ENCODE measurements around the gene C16orf89. TPM values are rescaled to one million over a fixed set of nuclear protein-coding genes. Genes with fewer than 3 reads are reported as not detected.

The C16orf89 gene
- total and polyA plus RNA-seq, 10 of the 15 experiments (the other 5 are each of a cell fraction or from before 2014, with no cell fraction given) = not detected

GRCh38 chr16:5033256-5034166 is 32.2 kb downstream of the C16orf89 start, which contains the start of gene NAGPA:
Gene NAGPA, minus strand, starts transcription at chr16:5033935. Its CDS starts 21 bp downstream, at chr16:5033914.
- ChIA-PET POLR2A (interaction anchor here (1.0 kb wide), 1 partner anchor 11 kb away, joined by 3 read pairs; no protein-coding TSS in a partner anchor), CTCF (interaction anchor here (1.4 kb wide), 1 partner anchor 41 kb away, joined by 4 read pairs; no protein-coding TSS in a partner anchor), RAD21 (ENCODE audit: unreplicated experiment) (no interaction called here), SMC1A (ENCODE audit: uncharacterized antibody, unreplicated experiment) (interaction anchor here (1.4 kb wide), 1 partner anchor 58 kb away, joined by 3 read pairs; no protein-coding TSS in a partner anchor)
- no peaks in the 10 kb centered on the region for H4K20me1 ChIP-seq (ENCODE audit: control insufficient read depth, insufficient read depth)
- in situ Hi-C loops (cut with MboI) (no loop called here), intact Hi-C loops (cut with micrococcal nuclease; ENCODE audit: unreplicated experiment) (no loop called here)
- peak within 1 kb of the TSS; percentile 95 for H2AFZ ChIP-seq (ENCODE audit: control insufficient read depth, low read depth, low read length)
- H3K27ac ChIP-seq (ENCODE audit: control insufficient read depth, insufficient read depth) = no peak within 1 kb of the TSS
- H3K79me2 ChIP-seq (ENCODE audit: control insufficient read depth, insufficient read depth, low read length) = no peaks in the 10 kb centered on the region
- WGBS (ENCODE audit: insufficient coverage, insufficient replicate concordance, low lambda C conversion rate, missing lambda C conversion rate) = under 1% methylated on average over 77 of the region's 104 CpGs
- H3K4me2 ChIP-seq (ENCODE audit: control insufficient read depth, insufficient read depth) = peak within 1 kb of the TSS; percentile 98
- H3K4me1 ChIP-seq (ENCODE audit: control insufficient read depth, insufficient read depth, low read length) = peaks cover 12% of the 10 kb centered on the region
- BruUV-seq (replicated peaks) = no TSS peak
- H3K9me3 ChIP-seq (replicated peaks; ENCODE audit: control insufficient read depth, insufficient read depth, low read length) = no peaks in the 10 kb centered on the region
- FAIRE-seq = peak; percentile 89
- H3K27me3 ChIP-seq (replicated peaks in 1 of 2; ENCODE audit: control insufficient read depth in 2 of 2, insufficient read depth in 2 of 2, low read length in 1 of 2) = no peaks in the 10 kb centered on the region
- ATAC-seq = peak; percentile 98
- peak within 1 kb of the TSS; percentile 70 for H3K9ac ChIP-seq (ENCODE audit: control insufficient read depth, insufficient read depth, low read length)
- DNase-seq (ENCODE audit: low read depth, low spot score) = no peak
- no peaks in the 10 kb centered on the region for H3K36me3 ChIP-seq (ENCODE audit: control insufficient read depth in 2 of 2, insufficient read depth in 2 of 2, low read length in 1 of 2)
- peak within 1 kb of the TSS; percentile 84 for H3K4me3 ChIP-seq
- TF ChIP-seq, protein P1, sequence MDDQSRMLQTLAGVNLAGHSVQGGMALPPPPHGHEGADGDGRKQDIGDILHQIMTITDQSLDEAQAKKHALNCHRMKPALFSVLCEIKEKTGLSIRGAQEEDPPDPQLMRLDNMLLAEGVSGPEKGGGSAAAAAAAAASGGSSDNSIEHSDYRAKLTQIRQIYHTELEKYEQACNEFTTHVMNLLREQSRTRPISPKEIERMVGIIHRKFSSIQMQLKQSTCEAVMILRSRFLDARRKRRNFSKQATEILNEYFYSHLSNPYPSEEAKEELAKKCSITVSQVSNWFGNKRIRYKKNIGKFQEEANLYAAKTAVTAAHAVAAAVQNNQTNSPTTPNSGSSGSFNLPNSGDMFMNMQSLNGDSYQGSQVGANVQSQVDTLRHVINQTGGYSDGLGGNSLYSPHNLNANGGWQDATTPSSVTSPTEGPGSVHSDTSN (IDR thresholded peaks at IDR 0.05; ENCODE audit: insufficient replicate concordance, low read depth, low read length) = peak; percentile 57
- TF ChIP-seq EED (IDR thresholded peaks at IDR 0.05; ENCODE audit: low read depth) (0 out of 2 replicates have a peak, but pooled peaks have one; percentile 29), STAT3 (IDR thresholded peaks at IDR 0.05; ENCODE audit: low read depth, low read length) (no peak), RUNX3 (IDR thresholded peaks at IDR 0.05; ENCODE audit: low read length) (peak; percentile 44; the same call in 1 of the 2 replicates), NR2C1 (IDR thresholded peaks at IDR 0.05) (peak; percentile 72), SMAD5 (IDR thresholded peaks at IDR 0.05; ENCODE audit: low read depth) (no peak), CBX3 (IDR thresholded peaks at IDR 0.05; ENCODE audit: borderline replicate concordance, low read depth) (no peak), IKZF1 (conservative IDR thresholded peaks at IDR 0.05) (peak; percentile 86), MEF2B (IDR thresholded peaks at IDR 0.05; ENCODE audit: partially characterized antibody, poor library complexity, severe bottlenecking) (peak; percentile 73), POLR2A (IDR thresholded peaks at IDR 0.05; ENCODE audit: low read depth, low read length) (peak; percentile 77), E2F8 (IDR thresholded peaks at IDR 0.05; ENCODE audit: low read depth, partially characterized antibody) (no peak)
- TF ChIP-seq, protein P2, sequence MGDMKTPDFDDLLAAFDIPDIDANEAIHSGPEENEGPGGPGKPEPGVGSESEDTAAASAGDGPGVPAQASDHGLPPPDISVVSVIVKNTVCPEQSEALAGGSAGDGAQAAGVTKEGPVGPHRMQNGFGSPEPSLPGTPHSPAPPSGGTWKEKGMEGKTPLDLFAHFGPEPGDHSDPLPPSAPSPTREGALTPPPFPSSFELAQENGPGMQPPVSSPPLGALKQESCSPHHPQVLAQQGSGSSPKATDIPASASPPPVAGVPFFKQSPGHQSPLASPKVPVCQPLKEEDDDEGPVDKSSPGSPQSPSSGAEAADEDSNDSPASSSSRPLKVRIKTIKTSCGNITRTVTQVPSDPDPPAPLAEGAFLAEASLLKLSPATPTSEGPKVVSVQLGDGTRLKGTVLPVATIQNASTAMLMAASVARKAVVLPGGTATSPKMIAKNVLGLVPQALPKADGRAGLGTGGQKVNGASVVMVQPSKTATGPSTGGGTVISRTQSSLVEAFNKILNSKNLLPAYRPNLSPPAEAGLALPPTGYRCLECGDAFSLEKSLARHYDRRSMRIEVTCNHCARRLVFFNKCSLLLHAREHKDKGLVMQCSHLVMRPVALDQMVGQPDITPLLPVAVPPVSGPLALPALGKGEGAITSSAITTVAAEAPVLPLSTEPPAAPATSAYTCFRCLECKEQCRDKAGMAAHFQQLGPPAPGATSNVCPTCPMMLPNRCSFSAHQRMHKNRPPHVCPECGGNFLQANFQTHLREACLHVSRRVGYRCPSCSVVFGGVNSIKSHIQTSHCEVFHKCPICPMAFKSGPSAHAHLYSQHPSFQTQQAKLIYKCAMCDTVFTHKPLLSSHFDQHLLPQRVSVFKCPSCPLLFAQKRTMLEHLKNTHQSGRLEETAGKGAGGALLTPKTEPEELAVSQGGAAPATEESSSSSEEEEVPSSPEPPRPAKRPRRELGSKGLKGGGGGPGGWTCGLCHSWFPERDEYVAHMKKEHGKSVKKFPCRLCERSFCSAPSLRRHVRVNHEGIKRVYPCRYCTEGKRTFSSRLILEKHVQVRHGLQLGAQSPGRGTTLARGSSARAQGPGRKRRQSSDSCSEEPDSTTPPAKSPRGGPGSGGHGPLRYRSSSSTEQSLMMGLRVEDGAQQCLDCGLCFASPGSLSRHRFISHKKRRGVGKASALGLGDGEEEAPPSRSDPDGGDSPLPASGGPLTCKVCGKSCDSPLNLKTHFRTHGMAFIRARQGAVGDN (IDR thresholded peaks at IDR 0.05) = no peak
- TF ChIP-seq, protein P3, sequence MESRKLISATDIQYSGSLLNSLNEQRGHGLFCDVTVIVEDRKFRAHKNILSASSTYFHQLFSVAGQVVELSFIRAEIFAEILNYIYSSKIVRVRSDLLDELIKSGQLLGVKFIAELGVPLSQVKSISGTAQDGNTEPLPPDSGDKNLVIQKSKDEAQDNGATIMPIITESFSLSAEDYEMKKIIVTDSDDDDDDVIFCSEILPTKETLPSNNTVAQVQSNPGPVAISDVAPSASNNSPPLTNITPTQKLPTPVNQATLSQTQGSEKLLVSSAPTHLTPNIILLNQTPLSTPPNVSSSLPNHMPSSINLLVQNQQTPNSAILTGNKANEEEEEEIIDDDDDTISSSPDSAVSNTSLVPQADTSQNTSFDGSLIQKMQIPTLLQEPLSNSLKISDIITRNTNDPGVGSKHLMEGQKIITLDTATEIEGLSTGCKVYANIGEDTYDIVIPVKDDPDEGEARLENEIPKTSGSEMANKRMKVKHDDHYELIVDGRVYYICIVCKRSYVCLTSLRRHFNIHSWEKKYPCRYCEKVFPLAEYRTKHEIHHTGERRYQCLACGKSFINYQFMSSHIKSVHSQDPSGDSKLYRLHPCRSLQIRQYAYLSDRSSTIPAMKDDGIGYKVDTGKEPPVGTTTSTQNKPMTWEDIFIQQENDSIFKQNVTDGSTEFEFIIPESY (IDR thresholded peaks at IDR 0.05) = no peak

All from GM12878 (cell line).